HG03460 (cell line): Measurements from ENCODE around the gene ABI3BP.
"Not testable (repeated sequence)": the region's sequence is repeated elsewhere in the genome, so short reads cannot be mapped to it uniquely, and the experiment has no call there.

Source experiments
- ATAC-seq: cut with Tn5 transposase; IDR thresholded peaks from one replicate; pipeline ENCODE4 v1.9.1; 2021; ENCODE audit not compliant: unreplicated experiment

ABI3BP gene, protein sequence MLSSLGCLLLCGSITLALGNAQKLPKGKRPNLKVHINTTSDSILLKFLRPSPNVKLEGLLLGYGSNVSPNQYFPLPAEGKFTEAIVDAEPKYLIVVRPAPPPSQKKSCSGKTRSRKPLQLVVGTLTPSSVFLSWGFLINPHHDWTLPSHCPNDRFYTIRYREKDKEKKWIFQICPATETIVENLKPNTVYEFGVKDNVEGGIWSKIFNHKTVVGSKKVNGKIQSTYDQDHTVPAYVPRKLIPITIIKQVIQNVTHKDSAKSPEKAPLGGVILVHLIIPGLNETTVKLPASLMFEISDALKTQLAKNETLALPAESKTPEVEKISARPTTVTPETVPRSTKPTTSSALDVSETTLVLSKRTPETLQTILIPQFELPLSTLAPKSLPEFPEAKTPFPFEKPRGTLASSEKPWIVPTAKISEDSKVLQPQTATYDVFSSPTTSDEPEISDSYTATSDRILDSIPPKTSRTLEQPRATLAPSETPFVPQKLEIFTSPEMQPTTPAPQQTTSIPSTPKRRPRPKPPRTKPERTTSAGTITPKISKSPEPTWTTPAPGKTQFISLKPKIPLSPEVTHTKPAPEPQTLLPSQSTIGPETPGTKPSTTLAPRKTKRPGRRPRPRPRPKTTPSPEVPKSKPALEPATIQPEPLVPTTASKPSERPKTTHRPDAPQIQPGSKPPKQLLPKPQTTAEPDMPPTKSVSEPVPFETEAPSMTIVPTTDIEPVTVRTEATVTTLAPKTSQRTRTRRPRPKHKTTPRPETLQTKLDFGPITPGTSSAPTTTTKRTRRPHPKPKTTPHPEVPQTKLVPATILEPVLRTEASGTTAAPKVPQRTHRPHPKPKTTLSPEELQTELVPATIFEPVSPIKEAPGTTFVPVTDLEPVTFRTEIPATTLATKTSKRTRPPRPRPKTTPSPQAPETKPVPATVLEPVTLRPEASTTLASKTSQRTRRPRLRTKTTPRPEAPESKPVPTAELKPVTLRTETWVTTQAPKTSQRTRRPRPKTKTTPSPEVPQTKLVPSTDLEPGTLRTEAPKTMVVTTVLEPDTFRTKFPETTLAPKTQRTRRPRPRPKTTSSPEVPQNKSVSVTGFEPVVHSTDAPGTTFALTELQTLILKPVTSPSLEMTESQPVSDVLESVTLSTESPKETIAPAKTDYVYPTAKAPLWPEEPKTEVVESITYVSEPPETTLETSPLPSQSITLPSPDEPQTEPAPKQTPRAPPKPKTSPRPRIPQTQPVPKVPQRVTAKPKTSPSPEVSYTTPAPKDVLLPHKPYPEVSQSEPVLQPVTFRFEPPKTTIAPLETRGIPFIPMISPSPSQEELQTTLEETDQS (N-terminal part only)

DNA sequence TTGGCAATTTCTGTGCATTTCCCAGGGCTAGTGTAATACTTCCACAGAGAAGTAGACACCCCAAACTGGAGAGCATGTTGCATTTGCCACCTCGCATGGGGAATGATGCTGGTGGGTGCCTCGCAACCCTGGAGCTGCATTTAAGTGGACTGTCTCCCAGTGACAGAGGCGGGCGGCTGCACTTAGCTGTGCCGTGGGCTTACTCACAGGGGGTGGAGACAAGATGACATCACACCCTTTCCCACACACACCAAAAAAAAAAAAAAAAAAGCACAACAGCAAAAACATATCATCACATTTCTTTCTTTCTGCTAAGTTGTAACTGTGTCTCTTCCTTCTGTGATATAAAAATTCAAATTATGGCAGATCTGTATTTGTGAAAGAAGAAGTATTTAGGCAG, at the start of gene ABI3BP:
Gene ABI3BP (minus strand): TSS at position 113 of the 400 bp plus-strand sequence. CDS start 37 bp downstream, at position 76.
- no peak for ATAC-seq

DNA sequence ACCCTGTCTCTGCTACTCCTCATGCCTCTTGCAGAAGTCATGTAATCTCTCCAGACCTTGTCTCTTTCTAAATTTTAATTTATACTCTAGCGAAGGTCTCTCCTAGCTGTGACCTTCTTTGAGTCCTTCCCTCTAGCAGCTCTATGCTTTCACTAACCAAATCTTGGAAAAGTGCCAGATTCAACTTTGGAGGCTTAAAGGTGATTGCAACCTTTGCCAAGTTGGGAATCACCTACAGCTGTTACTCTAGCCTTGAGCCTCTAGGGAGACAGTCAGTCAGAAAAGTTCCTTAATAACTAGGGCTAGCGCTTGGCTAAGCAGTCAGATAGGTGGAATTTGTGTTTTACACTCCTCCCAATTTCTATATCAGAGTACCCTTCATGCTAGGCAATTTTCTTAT, 46.1 kb upstream of the ABI3BP start:
- no peak for ATAC-seq

DNA sequence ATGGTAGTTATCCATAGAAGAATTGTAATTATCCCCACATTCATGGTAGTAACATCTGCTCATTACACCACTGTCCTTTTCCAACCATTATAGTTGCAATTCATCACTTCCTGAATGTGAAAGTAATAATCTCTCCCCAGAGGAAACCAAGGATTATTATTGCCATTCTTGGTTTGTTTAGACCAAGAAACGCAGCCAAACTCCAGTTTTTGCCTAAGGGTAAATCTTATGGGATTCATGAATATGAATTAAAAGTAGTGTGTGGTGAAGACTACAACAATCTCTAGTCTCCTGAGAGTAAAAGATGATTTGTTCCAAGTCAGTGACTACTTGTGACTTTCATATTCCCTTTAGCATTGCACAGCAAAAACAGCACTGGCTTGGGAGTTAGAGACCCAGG, 45.7 kb upstream of the ABI3BP start:
- no peak for ATAC-seq

DNA sequence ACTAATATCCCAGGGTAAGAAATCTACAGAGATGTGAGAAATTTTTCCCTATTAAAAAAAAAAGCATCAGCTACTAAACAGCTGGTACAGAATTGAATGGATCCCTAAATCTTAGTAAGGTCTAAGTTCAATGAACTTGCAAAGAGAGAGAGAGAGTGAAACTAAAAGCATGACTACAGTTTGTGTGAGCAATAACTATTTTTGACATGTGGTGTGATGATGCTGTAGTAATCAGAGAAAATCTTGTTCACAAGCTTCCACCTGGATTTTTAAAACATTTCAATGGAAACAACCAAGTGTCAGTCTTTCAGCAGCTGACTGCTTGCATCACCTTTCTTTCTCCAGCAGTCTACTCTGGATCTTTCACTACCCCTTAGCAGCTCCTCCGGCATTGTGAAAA, 45.2 kb upstream of the ABI3BP start:
- no peak for ATAC-seq

DNA sequence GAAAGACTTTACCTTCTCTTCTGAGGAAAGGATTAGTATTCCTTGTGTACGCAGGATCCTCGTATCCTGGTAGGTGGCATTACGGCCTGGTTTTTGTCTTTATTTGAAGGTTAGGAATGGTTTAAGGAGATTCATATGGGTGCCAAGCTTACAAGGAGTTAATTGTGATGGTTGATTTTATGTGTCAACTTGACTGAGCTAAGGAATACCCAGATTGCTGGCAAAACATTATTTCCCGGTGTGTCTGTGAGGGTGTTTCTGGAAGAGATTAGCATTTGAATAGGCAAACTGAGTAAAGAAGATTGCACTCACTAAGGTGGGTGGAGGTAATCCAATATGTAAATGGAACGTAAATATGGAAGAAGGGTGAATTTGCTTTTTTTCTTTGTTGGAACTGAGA, 44.4 kb upstream of the ABI3BP start:
- ATAC-seq = no peak

DNA sequence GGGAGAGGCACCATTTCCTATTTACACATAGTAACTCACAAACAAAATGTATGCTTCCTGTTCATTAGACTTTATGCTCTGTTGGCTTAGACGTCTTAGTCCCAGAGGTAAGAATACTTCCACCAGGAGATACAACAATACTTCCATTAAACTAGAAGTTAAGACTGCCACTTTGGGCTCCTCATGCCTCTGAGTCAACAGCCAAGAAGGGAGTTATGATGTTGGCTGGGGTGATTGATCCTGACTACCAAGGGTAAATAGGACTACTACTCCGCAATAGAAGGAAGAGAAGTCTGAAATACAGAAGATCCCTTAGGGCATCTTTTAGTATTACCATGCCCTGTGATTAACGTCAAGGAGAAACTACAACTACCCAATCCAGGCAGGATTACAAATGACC, 43.5 kb upstream of the ABI3BP start:
- no peak for ATAC-seq

DNA sequence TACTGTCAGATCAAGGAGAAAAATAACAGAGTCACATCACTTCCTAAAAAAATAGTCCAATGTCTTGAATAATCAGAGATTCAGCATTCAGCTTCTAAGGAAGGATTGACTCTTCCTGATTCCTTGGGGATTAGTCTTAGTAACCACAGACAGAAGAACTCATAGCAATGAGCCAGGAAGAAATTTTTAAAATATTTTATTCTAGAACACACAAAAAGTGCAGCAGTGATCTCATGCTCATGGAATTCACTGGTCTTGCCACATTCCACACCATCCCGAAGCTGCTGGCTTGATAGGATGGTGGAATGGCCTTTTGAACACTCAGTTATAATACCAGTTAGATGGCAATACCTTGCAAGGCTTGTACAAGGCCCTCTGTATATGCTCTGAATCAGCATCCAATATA, 43.0 kb upstream of the ABI3BP start:
- ATAC-seq = no peak

DNA sequence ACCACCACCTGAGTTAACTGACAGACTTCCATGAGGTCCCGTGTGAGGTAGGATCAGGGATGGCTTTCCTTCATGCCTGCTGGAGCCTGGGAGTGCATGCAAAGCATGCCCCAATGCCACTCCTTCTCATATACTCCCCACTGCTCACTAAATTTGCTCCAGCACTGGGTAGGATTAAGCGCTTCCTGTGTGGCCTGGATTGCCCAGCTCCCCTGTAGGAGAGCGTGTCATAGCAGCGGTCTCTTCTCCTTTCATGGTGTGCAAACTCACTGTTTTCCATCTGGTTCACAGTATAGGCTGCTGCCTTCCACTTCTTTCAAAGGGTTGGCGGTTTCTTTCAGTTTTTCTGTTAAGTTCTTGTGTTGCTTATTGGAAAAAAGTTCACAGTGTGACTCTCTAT, 34.1 kb upstream of the ABI3BP start:
- no peak for ATAC-seq

DNA sequence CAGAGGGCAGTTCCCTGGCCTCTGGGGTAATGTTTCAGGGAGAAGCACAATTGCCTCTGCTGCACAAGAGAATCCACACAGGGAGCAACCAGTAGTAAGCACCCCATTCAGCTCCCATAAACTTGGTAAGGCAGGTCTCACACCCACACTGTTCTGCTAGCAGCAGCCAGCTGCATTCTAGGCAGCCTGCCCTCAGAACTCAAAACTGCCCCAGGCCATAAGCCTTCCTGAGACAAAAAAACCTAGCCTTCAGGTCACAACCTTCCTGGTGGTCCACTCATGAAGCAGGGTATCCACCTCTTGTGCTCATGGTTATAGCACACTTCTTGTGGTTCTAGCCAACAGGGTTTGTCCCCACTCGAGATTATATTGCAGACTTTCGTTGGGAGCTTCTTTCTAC, 33.7 kb upstream of the ABI3BP start:
- no peak for ATAC-seq

DNA sequence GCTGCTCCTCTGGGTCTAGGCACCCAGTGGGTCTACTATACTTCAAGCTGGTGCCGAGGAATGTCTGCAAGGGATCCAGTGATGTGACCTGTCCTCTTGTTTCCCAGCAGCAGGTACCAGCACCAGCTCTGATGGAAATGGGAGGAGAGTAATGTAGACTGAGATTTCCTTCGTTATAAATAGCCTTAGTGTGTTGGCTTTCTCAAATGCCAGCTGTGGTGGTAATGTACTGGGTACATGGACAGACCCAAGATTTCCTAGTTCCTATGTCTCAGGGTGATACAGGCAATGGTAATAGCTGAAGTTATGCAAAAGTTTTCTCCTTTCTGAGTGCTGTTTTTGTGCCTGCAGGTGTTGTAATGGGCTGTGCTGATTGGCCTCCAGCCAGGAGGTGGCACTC, 33.0 kb upstream of the ABI3BP start:
- no peak for ATAC-seq

DNA sequence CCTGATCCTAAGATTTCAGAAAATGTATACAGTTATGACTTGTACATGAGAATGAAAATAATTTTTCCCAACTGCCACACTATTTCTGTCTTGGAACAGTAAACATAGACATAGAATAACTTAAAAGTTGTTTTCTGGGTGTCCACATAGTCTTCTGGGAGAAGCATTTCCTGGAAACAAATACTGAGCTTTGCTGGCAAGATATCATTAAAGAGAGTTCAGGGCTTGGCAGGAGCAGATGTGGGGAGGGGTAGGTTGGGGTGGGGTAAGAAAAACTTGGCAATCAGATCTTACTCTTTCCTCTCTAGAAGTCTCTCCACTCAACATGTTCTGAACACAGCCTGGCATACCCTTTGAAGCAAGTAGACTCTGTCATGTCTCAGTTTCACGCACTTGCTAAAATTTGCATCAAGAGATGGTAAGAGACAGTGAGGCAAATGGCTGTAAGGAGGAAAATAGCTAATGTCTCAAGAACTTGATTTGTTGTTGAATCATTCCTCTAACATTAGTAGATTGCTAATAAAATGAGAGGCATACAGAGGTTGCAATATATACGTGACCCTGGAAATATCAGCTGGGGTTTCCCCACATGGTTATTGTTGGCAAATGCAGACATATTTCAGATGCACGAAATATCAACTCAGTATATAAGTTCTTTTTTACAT, 27.3 kb upstream of the ABI3BP start:
- ATAC-seq = no peak

DNA sequence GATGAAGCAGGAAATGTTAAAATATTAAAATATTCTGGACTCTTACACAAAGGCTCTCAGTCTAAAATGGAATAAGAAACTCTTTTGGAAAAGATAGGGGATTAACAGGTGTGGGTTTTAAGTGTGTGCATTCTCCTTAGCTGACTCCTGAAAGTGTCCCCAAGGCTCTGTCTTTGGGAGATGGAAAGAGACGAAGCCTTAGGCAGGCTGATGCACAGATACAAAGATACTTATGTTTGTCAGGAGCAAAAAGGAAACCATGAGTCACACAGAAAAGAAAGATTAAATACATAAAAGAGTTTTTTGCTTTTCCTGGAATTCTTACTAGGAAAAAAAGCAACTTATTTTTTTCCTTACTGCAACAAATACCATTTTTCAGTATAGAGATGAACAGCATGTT, 23.8 kb upstream of the ABI3BP start:
- no peak for ATAC-seq

DNA sequence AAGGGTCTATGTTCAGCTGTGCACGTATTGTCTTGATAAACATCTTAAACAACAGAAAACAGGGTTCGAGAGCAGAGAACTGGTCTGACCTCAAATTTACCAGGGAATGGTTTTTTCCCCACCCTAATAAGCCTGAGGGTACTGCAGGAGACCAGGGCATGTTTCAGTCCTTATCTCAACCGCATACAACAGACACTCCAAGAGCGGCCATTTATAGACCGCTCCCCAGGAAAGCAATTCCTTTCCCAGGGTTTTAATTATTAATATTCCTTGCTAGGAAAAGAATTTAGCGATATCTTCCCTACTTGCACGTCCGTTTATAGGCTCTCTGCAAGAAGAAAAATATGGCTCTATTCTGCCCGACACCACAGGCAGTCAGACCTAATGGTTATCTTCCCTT, 19.1 kb upstream of the ABI3BP start:
- not testable (repeated sequence) for ATAC-seq

DNA sequence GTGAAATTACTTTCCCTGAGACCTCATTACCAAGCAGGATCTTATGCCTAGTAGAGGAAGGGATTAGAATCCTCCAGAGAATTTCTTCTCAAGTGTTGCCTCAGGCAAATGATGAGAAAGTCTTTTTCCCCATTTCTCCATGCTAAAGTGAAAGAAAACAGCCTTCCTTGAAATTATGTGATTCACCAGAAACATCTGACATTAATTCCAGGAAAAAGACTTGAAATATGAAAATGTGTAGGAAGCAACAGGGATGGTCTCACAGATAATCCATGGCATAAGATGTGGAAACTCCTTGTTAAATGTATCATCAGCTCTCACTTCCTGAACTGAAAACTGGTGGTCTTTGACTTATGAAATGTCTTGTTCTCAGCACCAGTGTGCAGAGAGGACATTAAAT, 17.9 kb upstream of the ABI3BP start:
- ATAC-seq = no peak

DNA sequence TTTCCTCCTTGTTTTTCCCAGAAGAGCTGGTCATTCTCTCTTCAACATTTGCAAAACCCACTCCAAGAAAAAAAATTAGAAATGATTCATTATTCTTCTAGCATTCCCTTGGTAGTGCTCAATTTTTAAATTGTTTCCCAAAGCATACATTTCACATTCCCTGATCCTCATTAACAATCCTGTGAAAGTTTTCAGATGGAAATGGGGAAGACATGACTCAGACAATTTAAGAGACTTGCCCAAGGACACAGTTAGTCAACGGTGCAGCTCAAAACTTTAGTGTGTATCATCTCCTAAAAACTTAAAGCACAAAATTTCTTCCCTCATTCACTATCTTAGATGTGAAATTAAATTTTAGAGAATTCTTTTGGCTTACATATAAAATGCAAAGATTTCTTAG, 17.1 kb upstream of the ABI3BP start:
- ATAC-seq = no peak

DNA sequence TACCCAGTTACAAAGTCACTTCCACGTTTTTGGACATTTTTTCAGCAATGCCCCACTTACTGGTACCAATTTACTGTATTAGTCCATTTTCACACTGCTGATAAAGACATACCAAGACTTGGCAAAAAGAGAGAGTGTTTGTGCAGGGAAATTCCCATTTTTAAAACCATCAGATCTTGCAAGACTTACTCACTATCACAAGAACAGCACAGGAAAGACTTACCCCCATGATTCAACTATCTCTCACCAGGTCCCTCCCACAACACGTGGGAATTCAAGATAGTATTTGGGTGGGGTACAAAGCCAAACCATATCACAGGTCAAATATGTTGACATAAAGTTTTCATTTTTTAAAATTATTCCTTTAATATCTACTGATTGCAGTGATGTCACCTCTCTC, 16.2 kb upstream of the ABI3BP start:
- no peak for ATAC-seq

DNA sequence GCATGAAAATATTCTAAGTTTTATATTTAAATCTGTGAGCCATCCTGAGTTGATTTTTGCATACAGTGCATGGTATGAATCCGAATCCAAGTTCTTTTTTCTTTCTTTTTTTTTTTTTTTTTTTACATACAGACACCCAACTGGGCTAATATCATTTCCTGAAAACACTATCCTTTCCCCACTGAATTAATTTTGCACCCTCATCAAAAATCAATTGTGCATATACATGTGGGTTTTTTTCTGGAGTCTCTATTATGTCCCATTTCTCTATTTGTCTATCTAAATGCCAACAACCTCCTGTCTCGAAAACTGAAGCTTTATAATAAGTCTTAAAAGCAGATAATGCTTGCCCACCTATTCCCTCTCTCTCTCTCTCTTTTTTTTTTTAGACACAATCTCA, 5.9 kb upstream of the ABI3BP start:
- ATAC-seq = no peak

DNA sequence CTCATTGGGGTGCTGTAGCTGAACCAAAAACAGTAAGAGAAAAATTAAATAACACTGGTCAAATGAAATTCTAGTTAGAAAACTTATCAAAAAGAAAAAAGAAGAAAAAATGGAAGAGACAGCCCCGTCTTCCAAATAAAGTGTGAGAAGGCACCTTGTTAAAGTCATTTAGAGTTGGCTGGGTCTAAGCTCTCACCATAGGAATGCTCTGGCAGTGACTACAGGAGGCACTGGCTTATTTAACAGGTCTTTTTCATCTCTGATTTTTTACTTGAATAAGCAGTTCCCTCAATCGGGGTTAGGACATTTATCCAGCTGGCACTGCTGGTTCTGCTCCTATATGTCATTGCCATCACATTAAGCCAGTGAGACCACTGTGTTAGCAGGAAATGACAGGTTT, 1.6 kb upstream of the ABI3BP start:
- ATAC-seq = no peak

DNA sequence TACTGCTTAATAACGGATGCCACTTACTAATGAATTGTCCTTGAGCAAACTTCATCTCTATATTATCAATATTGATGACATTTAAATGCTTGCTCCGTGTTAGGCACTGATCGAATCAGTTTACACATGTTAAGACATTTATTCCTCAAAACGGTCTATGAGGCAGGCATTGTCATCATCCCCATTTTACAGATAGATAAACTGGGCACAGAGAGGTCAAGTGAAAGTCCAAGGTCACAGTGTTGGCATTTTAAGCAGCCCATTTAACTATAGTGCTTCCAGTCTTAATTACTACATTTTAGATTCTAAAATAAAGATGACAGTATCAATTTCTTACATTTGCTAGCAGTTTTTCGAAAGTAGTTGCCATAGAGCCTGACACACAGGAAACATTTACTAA, 966 bp upstream of the ABI3BP start:
- ATAC-seq = no peak

DNA sequence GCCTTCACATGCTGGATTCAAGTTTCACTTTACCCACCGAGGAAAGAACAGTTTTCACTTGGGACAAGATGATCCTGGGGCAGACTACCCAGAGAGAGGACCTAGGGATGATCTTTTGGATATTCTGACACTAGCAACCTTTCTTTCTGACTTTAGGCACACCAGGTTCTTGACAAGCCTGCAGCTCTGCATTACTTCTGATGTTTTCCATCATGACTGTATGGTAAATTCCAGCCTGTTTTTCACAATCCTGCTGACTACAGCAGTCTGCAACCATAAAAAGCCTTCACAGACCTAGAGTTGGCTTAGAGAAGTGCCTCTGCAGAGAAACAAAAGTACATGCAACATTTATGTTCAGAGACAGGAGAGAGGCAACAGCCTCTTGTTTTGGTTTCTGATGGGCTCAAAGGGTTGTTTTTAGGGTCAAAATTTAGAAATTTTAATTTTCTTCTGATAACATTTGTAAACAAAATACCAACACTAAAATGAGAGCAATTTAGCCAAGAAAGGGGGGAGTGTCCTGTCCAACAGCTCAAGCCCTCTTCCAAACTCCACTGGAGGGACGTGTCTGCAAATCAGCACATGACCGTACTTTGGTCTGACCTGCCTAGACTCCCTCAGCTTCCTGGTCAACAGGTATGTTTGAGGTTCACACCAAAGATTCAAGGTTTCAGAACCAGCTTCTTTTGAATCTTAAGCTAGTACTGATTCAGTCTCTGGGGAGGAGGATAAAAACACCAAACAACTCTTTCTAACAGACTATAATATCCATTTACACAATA, 799 bp downstream of the ABI3BP start:
- no peak for ATAC-seq
